Spleen (tissue), 11 donors: ENCODE data around the gene USP24. TPM values are rescaled to one million over a fixed set of nuclear protein-coding genes. Genes with fewer than 3 reads are reported as not detected.

Source experiments
- DNase-seq: peaks from one replicate; pipeline ENCODE4 v3.0.0-alpha.2; 2020
- H3K27ac ChIP-seq, 8 donors: fragments of 200-600 bp; sonication (generic) in 7 of 8; 1 replicate in 4 of 8; 2 replicates in 4 of 8; pipeline versions ENCODE4 v1.5.0 to v1.8.0; 2016 to 2021; ENCODE audit warnings: inconsistent platforms in 4 of 8, mild to moderate bottlenecking in 4 of 8, moderate library complexity in 1 of 8
- H3K27me3 ChIP-seq, 7 donors: fragments of 200-600 bp; sonication (generic) in 6 of 7; replicated peaks in 1 of 7; 1 replicate in 4 of 7; 2 replicates in 3 of 7; pipeline versions ENCODE4 v1.5.0 to v1.8.0; 2016 to 2021; ENCODE audit warnings: inconsistent platforms in 3 of 7, mild to moderate bottlenecking in 1 of 7
- H3K36me3 ChIP-seq, 6 donors: fragments of 200-600 bp; sonication (generic) in 5 of 6; 1 replicate in 4 of 6; 2 replicates in 2 of 6; pipeline versions ENCODE4 v1.5.0 to v1.8.0; 2016 to 2021; ENCODE audit warnings: inconsistent platforms in 2 of 6
- H3K4me1 ChIP-seq, 6 donors: fragments of 200-600 bp; sonication (generic) in 5 of 6; 1 replicate in 3 of 6; 2 replicates in 3 of 6; pipeline versions ENCODE4 v1.5.0 to v1.8.0; 2016 to 2021; ENCODE audit warnings: inconsistent platforms in 3 of 6
- H3K4me3 ChIP-seq, 8 donors: fragments of 200-600 bp; sonication (generic) in 7 of 8; 1 replicate in 4 of 8; 2 replicates in 4 of 8; pipeline versions ENCODE4 v1.5.0 to v1.8.0; 2016 to 2021; ENCODE audit warnings: inconsistent platforms in 4 of 8, mild to moderate bottlenecking in 4 of 8, moderate library complexity in 2 of 8
- H3K9me3 ChIP-seq, 8 donors: fragments of 200-600 bp; sonication (generic) in 7 of 8; 1 replicate in 4 of 8; 2 replicates in 4 of 8; pipeline versions ENCODE4 v1.5.0 to v1.8.0; 2016 to 2021; ENCODE audit warnings: inconsistent platforms in 4 of 8
- POLR2A ChIP-seq, 3 donors: fragments of 450-650 bp; IDR thresholded peaks; one replicate each; pipeline ENCODE4 v1.5.1; 2017; ENCODE audit warnings: antibody characterized with exemption in 3 of 3, mild to moderate bottlenecking in 1 of 3
- POLR2AphosphoS5 ChIP-seq, 3 donors: sonication (generic); formaldehyde crosslinking; IDR thresholded peaks; one replicate each; pipeline ENCODE4 v1.5.1; 2017; ENCODE audit warnings: antibody characterized with exemption in 3 of 3
- WGBS, 5 donors: extraction: QIAGEN DNeasy Blood & Tissue Kit in 3 of 5; methylation state at CpG; one replicate each; pipeline versions ENCODE4 v1.1.5 to v1.1.7; 2013 to 2018; 5-methylcytosine and 5-hydroxymethylcytosine counted together
- intact Hi-C: fragments of 100-400 bp; cut with DNase I; formaldehyde crosslinking; loops from one replicate; pipeline ENCODE4 v1.15.0; 2023; ENCODE audit warnings: low total_unique reads
- polyA plus RNA-seq, 3 donors: library from polyadenylated mRNA; stranded (reverse); fragments of 200-250 nt; gene quantifications; one replicate each; pipeline ENCODE4 v1.2.1, GENCODE V29; 2013
- total RNA-seq, 7 donors: library from RNA; depleted of rRNA in 3 of 7; stranded (reverse); fragments of >200 nt in 3 of 7; fragmentation: NEBNext Ultra II Directional in 4 of 7; extraction: Animal tissue kit (Norgen Biotek cat#: 25700) in 4 of 7; gene quantifications; one replicate each; pipeline versions ENCODE4 v1.1.0 to v1.2.1, GENCODE V29; 2016 to 2021
- TF ChIP-seq, protein P1 (sequence below), 11 experiments: fragments of 200-600 bp in 7 of 11; fragments of 450-650 bp in 4 of 11; sonication (generic) in 4 of 11; IDR thresholded peaks in 8 of 11; conservative IDR thresholded peaks in 3 of 11; 1 replicate in 7 of 11; 2 replicates in 4 of 11; pipeline versions ENCODE4 v1.4.0 to v1.8.0; 2016 to 2021; ENCODE audit warnings: antibody characterized with exemption in 11 of 11, inconsistent platforms in 4 of 11, mild to moderate bottlenecking in 1 of 11
- donor health status: healthy with polysubstance abuse.
- donor health status: DM: no; HTN: no; CAD: no; lungs with moderate emphysema.
- donor health status: DM: no; HTN: no; CAD: no.
- donor health status: Bipolar disorder and iron deficiency.
- donor health status: healthy.
- donor health status: DM: no; HTN: no; CAD: no.
- donor health status: DM: yes; HTN: yes; CAD: no.

USP24 gene
- total and polyA plus RNA-seq, 10 donors, result 11.6 to 94.5 (median 70.1) TPM

- peaks cover 0 to 18% (median 2%) of the 10 kb centered on the region in 6 donors for H3K4me1 ChIP-seq
- H3K9me3 ChIP-seq, result no peaks in the 10 kb centered on the region
- H3K27ac ChIP-seq, result no peak overlapping the region
- WGBS, 5 donors, result 89 to 96% (median 94%) methylated on average over 2 of the region's 2 CpGs
- H3K27me3 ChIP-seq, result no peaks in the 10 kb centered on the region
- peaks cover 13 to 96% (median 88%) of the 10 kb centered on the region in 6 donors for H3K36me3 ChIP-seq
- H3K4me3 ChIP-seq, result no peak overlapping the region
- no peak for DNase-seq
- TF ChIP-seq, protein P1, sequence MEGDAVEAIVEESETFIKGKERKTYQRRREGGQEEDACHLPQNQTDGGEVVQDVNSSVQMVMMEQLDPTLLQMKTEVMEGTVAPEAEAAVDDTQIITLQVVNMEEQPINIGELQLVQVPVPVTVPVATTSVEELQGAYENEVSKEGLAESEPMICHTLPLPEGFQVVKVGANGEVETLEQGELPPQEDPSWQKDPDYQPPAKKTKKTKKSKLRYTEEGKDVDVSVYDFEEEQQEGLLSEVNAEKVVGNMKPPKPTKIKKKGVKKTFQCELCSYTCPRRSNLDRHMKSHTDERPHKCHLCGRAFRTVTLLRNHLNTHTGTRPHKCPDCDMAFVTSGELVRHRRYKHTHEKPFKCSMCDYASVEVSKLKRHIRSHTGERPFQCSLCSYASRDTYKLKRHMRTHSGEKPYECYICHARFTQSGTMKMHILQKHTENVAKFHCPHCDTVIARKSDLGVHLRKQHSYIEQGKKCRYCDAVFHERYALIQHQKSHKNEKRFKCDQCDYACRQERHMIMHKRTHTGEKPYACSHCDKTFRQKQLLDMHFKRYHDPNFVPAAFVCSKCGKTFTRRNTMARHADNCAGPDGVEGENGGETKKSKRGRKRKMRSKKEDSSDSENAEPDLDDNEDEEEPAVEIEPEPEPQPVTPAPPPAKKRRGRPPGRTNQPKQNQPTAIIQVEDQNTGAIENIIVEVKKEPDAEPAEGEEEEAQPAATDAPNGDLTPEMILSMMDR (IDR thresholded peaks at IDR 0.05 in 8 of 11, conservative IDR thresholded peaks at IDR 0.05 in 3 of 11), result no peak
- no peak for TF ChIP-seq POLR2AphosphoS5 (IDR thresholded peaks at IDR 0.05)
- intact Hi-C loops, result no loop called here
Measured at GRCh38 chr1:55131801-55132200, 83.4 kb downstream of the USP24 start.

GRCh38 chr1:55131218-55131617, 83.9 kb downstream of the USP24 start:
- H3K4me3 ChIP-seq, result no peak overlapping the region
- H3K36me3 ChIP-seq, result peaks cover 9 to 96% (median 88%) of the 10 kb centered on the region in 6 donors
- no peaks in the 10 kb centered on the region for H3K27me3 ChIP-seq
- DNase-seq, result no peak
- intact Hi-C loops, result no loop called here
- TF ChIP-seq POLR2AphosphoS5 (IDR thresholded peaks at IDR 0.05), result no peak
- no peak for TF ChIP-seq POLR2A (IDR thresholded peaks at IDR 0.05)
- TF ChIP-seq, protein P1 (IDR thresholded peaks at IDR 0.05 in 8 of 11, conservative IDR thresholded peaks at IDR 0.05 in 3 of 11), result no peak
- no peak overlapping the region for H3K27ac ChIP-seq
- H3K9me3 ChIP-seq, result no peaks in the 10 kb centered on the region
- peaks cover 0 to 18% (median 2%) of the 10 kb centered on the region in 6 donors for H3K4me1 ChIP-seq
- 78 to 97% (median 83%) methylated on average over 2 of the region's 2 CpGs for WGBS, 5 donors

GRCh38 chr1:55129194-55129728, 85.9 kb downstream of the USP24 start:
- DNase-seq, result no peak
- Histone ChIP-seq H3K36me3 (peaks cover 11 to 96% (median 89%) of the 10 kb centered on the region in 6 donors), H3K9me3 (no peaks in the 10 kb centered on the region), H3K27ac (peak overlapping the region in 2 of 8 donors; percentile 18 to 39), H3K4me3 (no peak overlapping the region), H3K4me1 (peaks cover 0 to 18% (median 2%) of the 10 kb centered on the region in 6 donors), H3K27me3 (no peaks in the 10 kb centered on the region)
- intact Hi-C loops, result no loop called here
- TF ChIP-seq POLR2A (IDR thresholded peaks at IDR 0.05) (no peak), POLR2AphosphoS5 (IDR thresholded peaks at IDR 0.05) (no peak)
- TF ChIP-seq, protein P1 (IDR thresholded peaks at IDR 0.05 in 8 of 11, conservative IDR thresholded peaks at IDR 0.05 in 3 of 11), result no peak
- 51 to 68% (median 56%) methylated on average over 4 of the region's 4 CpGs for WGBS, 5 donors

DNA sequence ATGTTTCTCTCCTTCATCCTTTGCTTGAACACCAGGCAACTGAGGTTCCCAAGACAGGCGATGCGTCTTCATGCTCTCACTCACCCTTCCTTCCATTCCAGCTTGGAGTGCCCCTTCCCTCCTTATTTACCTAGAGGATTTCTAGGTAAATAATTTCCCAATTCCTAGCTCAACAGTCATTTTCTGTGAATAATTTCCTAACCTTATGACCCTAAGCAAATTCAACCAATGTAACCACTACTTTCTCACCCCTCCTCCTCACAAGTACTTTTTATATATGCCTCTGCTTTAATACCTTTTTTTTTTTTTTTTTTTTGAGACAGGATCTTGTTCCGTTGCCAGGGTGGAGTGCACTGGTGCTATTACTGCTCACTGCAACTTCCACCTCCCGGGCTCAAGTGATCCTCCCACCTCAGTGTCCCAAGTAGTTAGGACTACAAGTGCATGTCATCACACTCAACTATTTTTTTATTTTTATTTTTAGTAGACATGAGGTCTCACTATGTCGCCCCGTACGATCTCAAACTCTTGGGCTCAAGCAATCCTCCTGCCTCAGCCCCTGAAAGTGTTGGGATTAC, 86.7 kb downstream of the USP24 start:
- WGBS, 5 donors, result 87 to 89% (median 89%) methylated on average over 7 of the region's 7 CpGs
- Histone ChIP-seq H3K27ac (peak overlapping the region in 3 of 8 donors; percentile 9 to 45 (median 39)), H3K9me3 (no peaks in the 10 kb centered on the region), H3K4me3 (no peak overlapping the region), H3K27me3 (no peaks in the 10 kb centered on the region), H3K36me3 (peaks cover 12 to 96% (median 89%) of the 10 kb centered on the region in 6 donors), H3K4me1 (peaks cover 0 to 18% (median 2%) of the 10 kb centered on the region in 6 donors)
- TF ChIP-seq POLR2A (IDR thresholded peaks at IDR 0.05) (no peak), POLR2AphosphoS5 (IDR thresholded peaks at IDR 0.05) (no peak)
- TF ChIP-seq, protein P1 (IDR thresholded peaks at IDR 0.05 in 8 of 11, conservative IDR thresholded peaks at IDR 0.05 in 3 of 11), result no peak
- intact Hi-C loops, result no loop called here
- DNase-seq, result no peak
